H9 (cell line): ENCODE results near the gene RNU5B-1. TPM values are rescaled to one million over a fixed set of nuclear protein-coding genes. Genes with fewer than 3 reads are reported as not detected.

Source experiments
- DNase-seq: peaks from one replicate; pipeline ENCODE4 v3.0.0-alpha.2; 2017
- H2AFZ ChIP-seq: one replicate; pipeline ENCODE4 v1.6.1; 2013; ENCODE audit warnings: mild to moderate bottlenecking, low read length, control low read depth, moderate library complexity
- H2AK5ac ChIP-seq: 2 replicates; pipeline ENCODE4 v1.6.1; 2013; ENCODE audit warnings: low read length, control low read depth, mixed read lengths; ENCODE audit not compliant: insufficient read length
- H2BK120ac ChIP-seq: one replicate; pipeline ENCODE4 v1.6.1; 2013; ENCODE audit warnings: low read depth, mild to moderate bottlenecking, low read length, control low read depth, inconsistent platforms; ENCODE audit not compliant: poor library complexity, severe bottlenecking
- H2BK12ac ChIP-seq: 2 replicates; pipeline ENCODE4 v1.6.1; 2013; ENCODE audit warnings: low read length, control low read depth, mixed read lengths, low read depth; ENCODE audit not compliant: insufficient read length
- H2BK15ac ChIP-seq: 2 replicates; pipeline ENCODE4 v1.6.1; 2013; ENCODE audit warnings: low read depth, low read length, control low read depth
- H2BK20ac ChIP-seq: one replicate; pipeline ENCODE4 v1.6.1; 2013; ENCODE audit warnings: low read depth, mild to moderate bottlenecking, low read length, control low read depth, inconsistent platforms; ENCODE audit not compliant: poor library complexity, severe bottlenecking
- H2BK5ac ChIP-seq: 2 replicates; pipeline ENCODE4 v1.6.1; 2013; ENCODE audit warnings: low read length, control low read depth, mixed read lengths; ENCODE audit not compliant: insufficient read length
- H3K14ac ChIP-seq: 2 replicates; pipeline ENCODE4 v1.6.1; 2013; ENCODE audit warnings: low read length, control low read depth; ENCODE audit not compliant: insufficient read depth
- H3K18ac ChIP-seq: 2 replicates; pipeline ENCODE4 v1.6.1; 2013; ENCODE audit warnings: low read depth, mild to moderate bottlenecking, mixed read lengths, low read length, control low read depth; ENCODE audit not compliant: insufficient read length
- H3K23ac ChIP-seq: 2 replicates; pipeline ENCODE4 v1.6.1; 2013; ENCODE audit warnings: low read length, control low read depth, mixed read lengths, low read depth; ENCODE audit not compliant: insufficient read length
- H3K23me2 ChIP-seq: 2 replicates; pipeline ENCODE4 v1.6.1; 2013; ENCODE audit warnings: low read depth, mild to moderate bottlenecking, mixed read lengths, low read length, control low read depth; ENCODE audit not compliant: insufficient read length, poor library complexity, severe bottlenecking
- H3K27ac ChIP-seq: 2 replicates; pipeline ENCODE4 v1.5.1; 2013; ENCODE audit warnings: low read length, control low read depth, mixed read lengths, low read depth; ENCODE audit not compliant: insufficient read length
- H3K27me3 ChIP-seq: 2 replicates; pipeline ENCODE4 v1.6.1; 2013; ENCODE audit warnings: low read length, control low read depth, inconsistent platforms; ENCODE audit not compliant: insufficient read depth
- H3K4ac ChIP-seq: 2 replicates; pipeline ENCODE4 v1.6.1; 2013; ENCODE audit warnings: low read depth, mild to moderate bottlenecking, control low read depth, inconsistent platforms, low read length, moderate library complexity
- H3K4me1 ChIP-seq: 2 replicates; pipeline ENCODE4 v1.6.1; 2013; ENCODE audit warnings: low read length, control low read depth, inconsistent platforms; ENCODE audit not compliant: insufficient read depth
- H3K4me2 ChIP-seq: 2 replicates; pipeline ENCODE4 v1.6.1; 2013; ENCODE audit warnings: low read length, control low read depth, mixed read lengths; ENCODE audit not compliant: insufficient read length, insufficient read depth
- H3K56ac ChIP-seq: 2 replicates; pipeline ENCODE4 v1.6.1; 2013; ENCODE audit warnings: low read depth, mild to moderate bottlenecking, mixed read lengths, low read length, control low read depth; ENCODE audit not compliant: insufficient read length
- H3K79me1 ChIP-seq: 2 replicates; pipeline ENCODE4 v1.6.1; 2013; ENCODE audit warnings: low read depth, mild to moderate bottlenecking, moderate library complexity, low read length, control low read depth, inconsistent platforms; ENCODE audit not compliant: insufficient read depth, poor library complexity, severe bottlenecking
- H3K79me2 ChIP-seq: 2 replicates; pipeline ENCODE4 v1.6.1; 2013; ENCODE audit warnings: low read length, control low read depth, inconsistent platforms; ENCODE audit not compliant: insufficient read depth
- H3K9ac ChIP-seq: 2 replicates; pipeline ENCODE4 v1.6.1; 2013; ENCODE audit warnings: low read length, control low read depth, mixed read lengths; ENCODE audit not compliant: insufficient read length; ENCODE audit errors: extremely low read depth
- H3K9me3 ChIP-seq: one replicate; pipeline ENCODE4 v1.6.1; 2013; ENCODE audit warnings: low read depth, low read length, inconsistent platforms; ENCODE audit not compliant: control insufficient read depth
- H3T11ph ChIP-seq: one replicate; pipeline ENCODE4 v1.6.1; 2013; ENCODE audit warnings: mild to moderate bottlenecking, low read length, control low read depth, inconsistent platforms
- H4K20me1 ChIP-seq: one replicate; pipeline ENCODE4 v1.6.1; 2013; ENCODE audit not compliant: control insufficient read depth, insufficient read length, insufficient read depth
- H4K5ac ChIP-seq: 2 replicates; pipeline ENCODE4 v1.6.1; 2013; ENCODE audit warnings: low read depth, mild to moderate bottlenecking, mixed read lengths, low read length, control low read depth; ENCODE audit not compliant: insufficient read length
- H4K8ac ChIP-seq: replicated peaks from 2 replicates; pipeline ENCODE4 v1.6.1; 2013; ENCODE audit warnings: low read length, control low read depth, mixed read lengths, low read depth; ENCODE audit not compliant: insufficient read length
- H4K91ac ChIP-seq: 2 replicates; pipeline ENCODE4 v1.6.1; 2013; ENCODE audit warnings: low read depth, mild to moderate bottlenecking, moderate library complexity, mixed read lengths, low read length, control low read depth; ENCODE audit not compliant: insufficient read length
- H3K27ac Mint-ChIP-seq, 3 experiments: 2 replicates in 2 of 3; 3 replicates in 1 of 3; pipeline ENCODE4 v1.8.0; 2020 to 2021; ENCODE audit warnings: mixed read lengths in 3 of 3, mild to moderate bottlenecking in 1 of 3, moderate library complexity in 1 of 3
- H3K27me3 Mint-ChIP-seq: 2 replicates; pipeline ENCODE4 v1.8.0; 2021; ENCODE audit warnings: low read depth, mild to moderate bottlenecking, moderate library complexity, mixed read lengths
- H3K36me3 Mint-ChIP-seq, 3 experiments: 2 replicates in 2 of 3; 3 replicates in 1 of 3; pipeline ENCODE4 v1.8.0; 2020 to 2021; ENCODE audit warnings: low read depth in 3 of 3, mixed read lengths in 3 of 3; ENCODE audit not compliant: insufficient read depth in 1 of 3
- H3K4me1 Mint-ChIP-seq, 2 experiments: 2 replicates each; pipeline ENCODE4 v1.8.0; 2020; ENCODE audit warnings: mixed read lengths in 2 of 2
- H3K4me3 Mint-ChIP-seq, 2 experiments: 2 replicates in 1 of 2; 3 replicates in 1 of 2; pipeline ENCODE4 v1.8.0; 2020 to 2021; ENCODE audit warnings: mild to moderate bottlenecking in 2 of 2, mixed read lengths in 2 of 2, moderate library complexity in 1 of 2
- H3K9me3 Mint-ChIP-seq, 2 experiments: 2 replicates in 1 of 2; 3 replicates in 1 of 2; pipeline ENCODE4 v1.8.0; 2020; ENCODE audit warnings: mild to moderate bottlenecking in 2 of 2, mixed read lengths in 2 of 2, moderate library complexity in 1 of 2
- CTCF ChIP-seq: fragments of 200-600 bp; sonication (generic); conservative IDR thresholded peaks from 3 replicates; pipeline ENCODE4 v1.8.0; 2021; ENCODE audit warnings: antibody characterized with exemption, mild to moderate bottlenecking
- WGBS: extraction: QIAGEN DNeasy Blood & Tissue Kit; methylation state at CpG from one replicate; pipeline ENCODE4 v1.1.7; 2013; ENCODE audit warnings: missing lambda C conversion rate, low lambda C conversion rate, mixed read lengths; ENCODE audit not compliant: insufficient read length; ENCODE audit errors: extremely low coverage; 5-methylcytosine and 5-hydroxymethylcytosine counted together
- total RNA-seq: library from RNA; stranded (reverse); gene quantifications from 2 replicates; pipeline ENCODE4 v1.2.1, GENCODE V29; 2021

The RNU5B-1 gene
- total RNA-seq, 1 experiment from 2014 or later = not detected

- Histone ChIP-seq H4K20me1 (no peaks in the 10 kb centered on the region), H2BK120ac (no peak overlapping the region), H3K23ac (no peak overlapping the region), H3K27me3 (no peaks in the 10 kb centered on the region), H3K14ac (no peak overlapping the region), H4K91ac (no peak overlapping the region), H2BK12ac (no peak overlapping the region), H3K23me2 (no peaks in the 10 kb centered on the region), H4K5ac (no peak overlapping the region), H2AK5ac (no peak overlapping the region), H3K79me1 (no peaks in the 10 kb centered on the region), H3K4ac (no peak overlapping the region), H2AFZ (no peak overlapping the region), H4K8ac (no peak overlapping the region), H3K4me1 (no peaks in the 10 kb centered on the region), H3K56ac (no peak overlapping the region), H3K79me2 (no peaks in the 10 kb centered on the region), H2BK5ac (no peak overlapping the region), H3T11ph (no peak overlapping the region), H3K9ac (no peak overlapping the region), H3K9me3 (no peaks in the 10 kb centered on the region), H2BK20ac (no peak overlapping the region), H2BK15ac (no peak overlapping the region), H3K18ac (no peak overlapping the region), H3K4me2 (no peak overlapping the region), H3K27ac (no peak overlapping the region)
- H3K9me3 Mint-ChIP-seq = no peaks in the 10 kb centered on the region
- no peak for DNase-seq
- no peaks in the 10 kb centered on the region for H3K27me3 Mint-ChIP-seq
- peaks cover 14% of the 10 kb centered on the region in 2 experiments for H3K4me1 Mint-ChIP-seq
- peaks cover 0 to 22% (median 18%) of the 10 kb centered on the region in 3 experiments; a peak in 5 of 7 replicates for H3K36me3 Mint-ChIP-seq
- no peak overlapping the region for H3K27ac Mint-ChIP-seq
- no CpG with 5 or more reads among the region's 5 CpGs for WGBS
- TF ChIP-seq CTCF = no peak
- no peak overlapping the region for H3K4me3 Mint-ChIP-seq
These were observed 45.9 kb upstream of the RNU5B-1 start for GRCh38 chr15:65258375-65259262.
